DLD1 (cell line): ENCODE results near the gene KCNQ1.

Experiments
- in situ Hi-C: cut with HindIII; loops from 2 replicates; pipeline ENCODE4 v1.10.0; 2017; ENCODE audit warnings: low sequenced_read_pairs

Gene KCNQ1

DNA sequence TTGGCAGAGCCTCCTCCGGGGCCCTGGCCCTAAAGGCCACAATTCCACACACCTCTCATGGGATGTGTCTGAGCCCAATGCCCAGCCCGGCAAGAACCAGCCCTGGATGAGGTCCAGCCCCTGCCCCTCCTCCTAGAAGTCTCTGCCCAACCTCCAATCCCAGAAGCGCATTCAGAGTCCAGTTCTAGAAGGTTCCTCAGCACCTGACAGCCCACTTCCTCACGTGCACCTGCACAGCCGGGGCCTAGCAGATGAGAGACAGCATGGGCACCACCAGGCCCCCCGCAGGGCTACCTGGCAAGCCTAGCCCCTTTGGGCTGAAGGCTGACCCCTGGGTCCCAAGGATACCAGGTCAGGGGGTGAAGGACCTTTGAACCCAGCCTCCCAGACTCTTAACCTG, 452.2 kb downstream of the KCNQ1 start:
- in situ Hi-C loops: no loop called here

DNA sequence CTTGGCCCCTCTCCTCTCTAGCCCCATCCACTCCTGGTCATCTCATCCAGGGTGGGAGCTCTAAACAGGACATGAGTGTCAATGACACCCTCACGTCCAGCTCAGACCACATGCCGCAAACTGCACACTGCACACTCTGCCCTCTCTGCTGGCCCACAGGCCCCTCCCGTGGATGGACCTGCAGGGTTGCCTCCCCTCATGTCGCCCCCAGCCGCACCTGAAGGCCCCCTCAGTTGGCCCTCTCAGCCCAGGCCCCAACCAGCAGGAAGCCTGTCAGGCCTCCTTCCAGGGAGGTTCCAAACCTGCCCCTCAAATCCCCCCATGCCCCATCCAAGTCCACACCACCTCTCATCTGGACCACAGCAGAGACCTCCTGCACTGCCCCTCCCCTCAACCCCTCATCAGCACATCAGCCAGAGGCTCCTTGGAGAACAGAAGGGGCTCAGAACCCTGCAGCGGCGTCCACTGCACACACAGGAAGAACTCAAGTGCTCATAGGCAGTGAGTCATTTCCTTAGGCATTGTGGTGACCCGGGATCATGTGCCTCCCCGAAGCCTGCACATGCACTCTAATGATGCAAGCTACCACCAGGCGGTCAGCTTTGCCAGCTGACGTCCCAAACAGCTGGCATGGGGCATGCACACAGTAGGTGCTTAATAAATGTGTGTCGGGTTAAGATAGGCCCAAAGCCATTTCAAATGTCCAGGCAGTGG, 453.7 kb downstream of the KCNQ1 start:
- in situ Hi-C loops: no loop called here
